Adrenal gland (tissue), 5 donors: ENCODE measurements around the gene C1QTNF5.

Source experiments
- POLR2A ChIP-seq, 2 donors: fragments of 450-650 bp; IDR thresholded peaks; one replicate each; pipeline ENCODE4 v1.6.1; 2017; ENCODE audit warnings: antibody characterized with exemption in 2 of 2, mild to moderate bottlenecking in 2 of 2, moderate library complexity in 1 of 2
- TF ChIP-seq, protein P1 (sequence below), 6 experiments: fragments of 450-650 bp in 4 of 6; fragments of 200-600 bp in 2 of 6; sonication (generic) in 1 of 6; IDR thresholded peaks; 1 replicate in 5 of 6; 2 replicates in 1 of 6; pipeline versions ENCODE4 v1.5.1 to v1.8.0; 2016 to 2021; ENCODE audit warnings: antibody characterized with exemption in 6 of 6, mild to moderate bottlenecking in 2 of 6, moderate library complexity in 1 of 6
- donor health status: DM: no; HTN: no; CAD: no.

DNA sequence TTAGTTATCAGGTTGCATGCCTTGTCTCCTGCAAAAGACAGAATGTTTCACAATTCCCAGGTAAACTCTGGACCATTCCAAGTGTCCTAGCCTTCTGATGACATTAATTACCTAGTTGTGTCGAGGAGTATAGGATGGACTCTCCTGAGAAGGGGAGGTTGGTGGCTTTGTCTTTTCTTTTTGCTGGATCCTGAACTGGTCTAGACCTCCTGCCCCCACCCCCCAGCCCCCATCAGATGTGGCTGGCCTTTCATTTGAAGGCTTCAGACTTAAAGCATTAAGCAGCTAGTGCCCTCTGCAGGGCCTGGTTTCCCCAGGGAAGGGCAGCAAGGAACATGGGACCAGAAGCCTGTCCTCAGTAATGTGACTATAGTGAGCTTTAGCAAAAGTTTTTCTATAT lies 33.5 kb downstream of the C1QTNF5 start:
- TF ChIP-seq, protein P1, sequence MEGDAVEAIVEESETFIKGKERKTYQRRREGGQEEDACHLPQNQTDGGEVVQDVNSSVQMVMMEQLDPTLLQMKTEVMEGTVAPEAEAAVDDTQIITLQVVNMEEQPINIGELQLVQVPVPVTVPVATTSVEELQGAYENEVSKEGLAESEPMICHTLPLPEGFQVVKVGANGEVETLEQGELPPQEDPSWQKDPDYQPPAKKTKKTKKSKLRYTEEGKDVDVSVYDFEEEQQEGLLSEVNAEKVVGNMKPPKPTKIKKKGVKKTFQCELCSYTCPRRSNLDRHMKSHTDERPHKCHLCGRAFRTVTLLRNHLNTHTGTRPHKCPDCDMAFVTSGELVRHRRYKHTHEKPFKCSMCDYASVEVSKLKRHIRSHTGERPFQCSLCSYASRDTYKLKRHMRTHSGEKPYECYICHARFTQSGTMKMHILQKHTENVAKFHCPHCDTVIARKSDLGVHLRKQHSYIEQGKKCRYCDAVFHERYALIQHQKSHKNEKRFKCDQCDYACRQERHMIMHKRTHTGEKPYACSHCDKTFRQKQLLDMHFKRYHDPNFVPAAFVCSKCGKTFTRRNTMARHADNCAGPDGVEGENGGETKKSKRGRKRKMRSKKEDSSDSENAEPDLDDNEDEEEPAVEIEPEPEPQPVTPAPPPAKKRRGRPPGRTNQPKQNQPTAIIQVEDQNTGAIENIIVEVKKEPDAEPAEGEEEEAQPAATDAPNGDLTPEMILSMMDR (IDR thresholded peaks at IDR 0.05) = no peak
- TF ChIP-seq POLR2A (IDR thresholded peaks at IDR 0.05) = no peak
